ENCODE results near the gene OTOS.

OTOS gene

DNA sequence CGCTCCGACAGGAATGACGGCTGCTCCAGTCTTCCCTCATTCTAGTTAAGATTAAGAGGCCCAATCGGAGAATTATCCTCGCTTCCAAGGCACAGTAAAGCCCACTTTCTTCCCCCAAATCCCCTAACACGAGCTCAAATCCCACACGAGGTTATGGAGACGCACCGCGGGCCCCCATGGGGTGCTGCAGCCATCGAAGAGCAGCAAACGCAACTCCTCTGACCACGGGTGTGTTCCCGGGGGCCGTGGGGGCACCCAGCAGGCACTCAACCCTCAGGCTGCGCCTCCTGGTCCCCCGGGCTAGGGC, 4.8 kb downstream of the OTOS start:
- DNase-seq, result no peak

DNA sequence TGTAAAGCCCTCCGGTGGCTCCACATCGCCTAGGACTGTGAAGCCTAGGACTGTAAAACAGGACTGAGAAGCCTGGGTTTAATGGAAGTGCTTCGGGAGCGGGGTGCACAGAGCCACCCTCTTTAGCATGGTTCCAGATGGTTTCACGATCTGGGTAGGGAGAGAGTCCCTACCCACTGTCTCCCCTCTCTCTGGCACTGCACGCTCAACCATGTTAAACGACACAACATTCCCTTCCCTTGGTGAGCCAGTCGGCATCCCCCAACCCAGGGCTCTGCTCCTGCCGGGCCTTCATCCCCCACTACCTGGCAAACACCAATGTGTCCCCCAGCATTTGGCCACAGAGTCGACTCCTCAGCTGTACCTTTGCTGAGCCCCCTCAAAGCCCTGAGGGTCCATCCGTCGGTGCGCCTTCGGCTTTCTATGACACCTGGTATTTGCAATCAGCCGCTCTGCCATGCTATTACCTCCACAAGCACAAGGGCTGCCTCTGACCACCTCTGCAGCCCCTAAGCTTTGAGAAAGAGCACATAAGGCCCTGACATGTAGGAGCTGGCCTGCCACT, 5.4 kb downstream of the OTOS start:
- no peak for DNase-seq

GRCh38 chr2:240134466-240134865, 6.0 kb downstream of the OTOS start:
- DNase-seq, result no peak

GRCh38 chr2:240133401-240133800, 7.1 kb downstream of the OTOS start:
- DNase-seq, result no peak

DNA sequence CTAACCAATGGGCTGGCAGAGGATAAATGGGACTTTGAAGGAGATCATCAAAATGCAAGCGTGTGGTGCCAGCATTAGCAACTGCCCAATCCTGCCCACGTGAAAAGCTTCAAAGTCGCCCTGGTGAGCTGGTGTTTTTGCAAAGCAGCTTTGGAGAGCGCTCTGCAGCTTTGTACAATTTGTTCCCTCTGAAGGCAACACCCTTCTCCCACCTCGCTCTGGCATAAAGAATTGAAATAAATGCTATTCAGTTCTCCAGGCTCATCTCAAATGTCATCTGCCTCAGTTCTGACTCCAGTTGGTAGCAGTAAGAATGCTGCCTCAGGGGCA, 7.8 kb downstream of the OTOS start:
- no peak for DNase-seq

DNA sequence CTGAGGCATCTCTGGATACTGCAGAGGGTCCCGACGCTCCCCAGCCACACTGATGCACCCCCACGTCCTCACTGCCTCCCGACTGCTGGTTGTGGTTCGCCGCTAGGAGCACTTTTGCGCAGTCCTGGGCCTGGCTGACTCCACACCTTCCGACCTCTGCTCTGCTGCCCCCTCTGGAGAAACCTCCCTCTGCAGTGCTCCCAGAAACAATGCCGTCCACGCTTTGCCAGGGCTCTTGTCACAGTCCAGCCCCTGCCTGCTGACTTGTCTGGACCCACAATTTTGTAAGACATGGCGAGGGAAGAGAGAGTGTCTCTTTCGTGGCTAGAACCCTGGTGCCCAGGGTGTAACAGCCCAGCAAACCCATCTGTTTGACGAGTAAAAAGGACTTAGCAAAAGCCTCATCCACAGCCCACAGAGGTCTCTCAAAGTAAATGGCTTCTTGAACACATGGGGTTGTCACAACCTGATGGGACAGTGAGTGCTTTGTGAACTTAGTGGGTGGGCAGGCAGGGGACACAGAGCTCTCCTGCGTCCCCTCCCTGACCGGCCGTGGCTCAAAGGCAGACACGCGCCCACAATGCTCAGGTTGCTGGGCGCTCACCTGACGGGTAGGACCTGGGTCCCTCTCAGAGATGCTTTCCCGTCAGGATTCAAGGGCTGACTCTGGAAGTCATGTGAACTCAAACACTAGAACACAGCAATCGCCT, 8.4 kb downstream of the OTOS start:
- no peak for DNase-seq

- DNase-seq, result no peak
Measured at GRCh38 chr2:240131296-240131695, 9.2 kb downstream of the OTOS start.

DNA sequence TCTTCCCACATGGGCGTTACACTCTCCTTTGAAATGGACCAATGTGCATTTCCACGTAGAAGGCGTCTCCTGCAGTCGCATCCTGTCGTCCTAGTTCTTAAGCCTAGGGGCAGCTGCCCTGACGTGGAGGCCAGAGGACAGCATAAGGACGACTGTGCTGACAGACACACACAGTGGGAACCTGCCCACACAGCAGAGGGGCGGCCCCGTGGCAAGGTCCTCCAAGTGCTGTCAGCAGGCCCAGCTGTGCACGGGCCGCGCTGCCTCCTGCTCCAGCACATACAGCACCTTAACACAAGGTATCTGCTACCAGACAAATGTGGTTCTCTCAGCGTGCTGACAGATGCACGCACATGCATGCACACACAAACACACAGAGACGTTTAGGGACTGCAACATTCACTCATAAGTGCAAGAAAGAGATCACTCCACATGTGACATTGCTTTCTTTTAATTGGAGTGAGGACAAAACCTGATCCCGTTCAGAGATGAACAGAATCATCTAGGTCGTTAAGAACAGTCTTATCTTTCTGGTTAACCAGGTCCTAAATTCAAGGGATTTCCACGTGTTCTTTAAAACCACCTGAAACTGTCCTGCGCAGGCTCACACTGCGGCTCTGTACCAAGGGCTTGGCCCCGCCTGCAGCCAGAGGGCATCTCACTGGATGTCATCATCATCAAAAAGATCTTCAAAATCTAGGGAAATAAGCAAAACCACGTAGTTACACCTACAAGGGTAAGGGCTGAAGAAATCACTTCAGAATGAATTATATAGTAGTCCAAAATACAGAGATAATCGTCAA, 9.9 kb downstream of the OTOS start:
- DNase-seq, result no peak

GRCh38 chr2:240129731-240130392, 10.6 kb downstream of the OTOS start:
- DNase-seq, result no peak

DNA sequence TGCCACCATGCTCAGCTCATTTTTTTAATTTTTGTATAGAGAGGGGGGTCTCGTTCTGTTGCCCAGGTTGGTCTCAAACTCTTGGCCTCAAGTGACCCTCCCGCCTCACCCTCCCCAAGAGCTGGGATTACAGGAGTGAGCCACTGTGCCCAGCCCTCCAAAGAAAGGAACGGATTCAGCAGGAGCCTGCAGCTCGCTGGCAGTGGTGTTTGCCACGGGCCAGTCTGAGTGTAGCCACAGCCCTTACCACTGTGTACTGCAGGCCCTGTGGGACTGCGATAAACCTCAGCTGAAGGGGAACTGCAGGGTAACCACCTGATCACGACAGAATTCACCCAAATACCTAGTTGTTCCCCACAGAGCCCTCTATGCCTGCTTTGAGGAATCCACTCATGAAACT, 11.1 kb downstream of the OTOS start:
- no peak for DNase-seq

DNA sequence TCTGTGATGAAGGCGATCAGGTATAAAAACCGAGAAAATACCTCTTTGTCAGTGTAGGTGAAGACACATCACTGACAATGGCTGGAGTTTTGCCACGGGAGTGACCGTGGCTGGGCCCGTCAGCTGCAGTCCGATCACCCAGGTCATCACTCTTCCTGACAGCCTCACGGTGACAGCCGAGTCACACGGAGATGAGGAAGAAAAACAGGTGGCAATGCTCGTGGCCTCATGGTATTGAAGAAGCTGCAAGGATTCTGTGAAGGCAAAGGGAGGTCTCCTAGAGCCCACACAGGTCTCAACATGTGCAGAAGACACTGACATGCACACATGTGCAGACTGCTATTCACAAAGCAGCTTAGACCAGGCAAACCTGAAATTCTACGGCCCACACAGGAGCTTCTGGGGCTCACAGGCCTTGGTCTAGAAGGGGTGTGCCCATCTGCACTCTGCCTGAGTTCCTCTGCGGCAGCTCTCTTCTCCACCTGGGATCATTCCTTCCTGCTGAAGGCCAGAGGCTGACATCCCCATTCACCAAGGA, 11.8 kb downstream of the OTOS start:
- DNase-seq, result no peak

DNA sequence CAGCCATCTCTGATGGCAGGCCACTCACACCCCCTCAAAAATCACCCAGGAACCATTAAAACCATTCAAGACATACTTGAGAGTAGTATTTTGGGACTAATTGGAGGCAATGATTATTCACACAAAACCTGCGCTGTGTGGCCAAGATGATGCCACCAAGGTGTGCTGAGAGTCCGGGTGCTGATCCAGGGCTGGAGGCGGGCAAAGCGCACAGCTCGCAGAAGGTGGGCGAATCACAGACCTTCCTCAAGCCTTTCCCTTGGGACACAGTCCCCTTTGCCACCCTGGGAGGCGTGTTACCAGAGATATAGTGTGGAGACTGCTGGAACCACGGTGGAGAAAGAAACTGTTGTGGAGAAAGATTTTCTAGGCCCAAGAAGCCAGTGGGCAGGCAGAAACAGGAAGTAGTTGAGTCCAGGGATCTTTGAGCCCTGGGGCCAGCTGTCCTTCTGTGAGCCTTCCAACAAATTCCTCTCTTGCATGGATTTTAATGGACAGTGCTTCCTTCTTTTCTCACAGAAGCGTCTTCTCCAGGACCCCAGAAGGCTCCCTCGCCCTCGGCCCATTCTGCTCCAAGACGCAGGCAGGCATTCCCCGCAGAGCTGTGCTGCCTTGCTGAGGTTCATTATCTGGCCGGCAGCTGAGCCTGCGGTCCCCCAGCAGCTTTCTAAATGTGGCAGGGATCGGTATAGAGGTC, 12.4 kb downstream of the OTOS start:
- no peak for DNase-seq

DNA sequence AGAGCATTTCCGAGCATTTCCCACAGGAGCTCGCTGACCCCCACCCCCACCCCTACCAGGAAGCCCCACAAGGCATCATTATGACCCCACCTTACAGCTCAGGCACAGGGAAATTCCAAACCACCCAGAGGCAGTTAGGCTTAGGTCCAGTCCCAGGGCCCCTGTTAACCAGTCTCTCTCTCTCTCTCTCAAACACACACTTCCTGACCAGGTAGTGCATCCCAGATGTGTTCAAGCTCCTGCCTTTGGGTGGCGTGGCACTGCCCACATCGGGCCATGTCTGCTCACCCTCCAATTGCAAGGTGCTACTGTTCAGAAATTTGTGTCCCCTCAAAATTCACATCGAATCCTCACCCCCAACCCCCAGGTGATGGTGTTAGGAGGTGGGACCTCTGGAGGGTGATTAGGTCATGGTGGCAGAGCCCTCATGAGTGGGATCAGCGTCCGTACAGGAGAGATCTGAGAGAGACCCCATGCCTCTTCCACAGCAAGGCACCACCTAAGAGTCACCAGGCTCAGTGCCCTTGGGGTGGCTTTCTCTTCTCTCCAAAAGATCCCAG, 13.2 kb downstream of the OTOS start:
- DNase-seq, result no peak

- DNase-seq, result no peak
Measured at GRCh38 chr2:240126731-240127130, 13.7 kb downstream of the OTOS start.

- DNase-seq, result no peak
Measured at GRCh38 chr2:240125742-240126141, 14.7 kb downstream of the OTOS start.

GRCh38 chr2:240124651-240125030, 15.8 kb downstream of the OTOS start:
- no peak for DNase-seq

DNA sequence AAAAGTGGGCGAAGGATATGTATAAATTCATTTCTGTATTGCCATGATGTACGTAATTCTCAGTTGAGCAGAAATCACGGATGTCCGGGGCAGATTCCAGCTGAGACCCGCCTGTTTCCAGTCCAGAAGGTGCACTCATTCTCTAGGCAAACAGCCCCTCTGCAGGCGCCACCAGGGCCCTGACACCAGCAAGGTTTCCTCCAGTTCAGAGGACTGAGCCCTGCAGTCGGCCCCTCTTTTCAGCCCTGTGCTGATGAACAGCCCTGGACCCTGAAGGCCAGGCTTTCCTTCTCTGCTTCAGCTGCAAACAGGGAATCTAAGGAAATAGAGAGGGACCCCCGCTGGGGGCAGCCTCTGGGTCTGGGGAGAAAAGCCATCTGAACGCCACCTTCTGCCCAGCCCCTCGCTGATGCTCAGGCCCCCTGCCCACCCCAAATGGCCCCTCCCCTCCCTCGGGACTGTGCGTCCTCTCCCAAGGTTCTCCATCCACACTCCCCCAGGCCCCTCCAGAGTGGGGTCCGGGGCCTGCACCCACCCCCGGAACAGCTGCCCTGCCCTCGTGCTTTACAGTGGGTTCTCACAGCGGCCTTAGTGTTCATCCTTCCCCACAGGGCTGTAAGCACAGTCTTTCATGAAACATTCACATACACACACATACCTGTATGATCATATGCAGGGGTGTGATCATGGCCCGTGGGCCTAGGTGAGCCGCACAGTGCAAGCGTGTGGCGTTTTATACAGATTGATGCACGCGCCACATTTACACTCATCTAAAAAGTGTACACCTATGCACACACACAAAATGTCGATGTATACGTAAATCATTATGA, 16.4 kb downstream of the OTOS start:
- no peak for DNase-seq

DNA sequence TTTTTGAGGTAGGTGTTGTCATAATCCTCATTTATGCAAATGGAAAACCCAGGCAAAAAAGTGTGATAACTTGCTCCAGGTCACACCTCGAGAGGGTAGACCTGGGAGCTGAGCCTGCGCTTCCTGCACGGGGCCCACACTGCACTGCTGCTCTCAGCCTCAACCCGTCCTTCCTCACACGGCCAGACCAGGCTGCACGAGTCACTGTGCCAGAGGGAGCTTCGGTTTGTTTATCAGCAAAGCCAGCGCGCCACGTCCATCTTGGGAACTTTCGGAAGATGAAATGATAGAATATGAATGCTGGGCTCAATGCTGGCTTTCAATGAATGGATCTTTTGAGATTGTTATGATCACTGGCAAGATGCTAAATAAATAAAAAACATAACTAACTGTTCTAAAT, 18.8 kb downstream of the OTOS start:
- DNase-seq, result no peak

DNA sequence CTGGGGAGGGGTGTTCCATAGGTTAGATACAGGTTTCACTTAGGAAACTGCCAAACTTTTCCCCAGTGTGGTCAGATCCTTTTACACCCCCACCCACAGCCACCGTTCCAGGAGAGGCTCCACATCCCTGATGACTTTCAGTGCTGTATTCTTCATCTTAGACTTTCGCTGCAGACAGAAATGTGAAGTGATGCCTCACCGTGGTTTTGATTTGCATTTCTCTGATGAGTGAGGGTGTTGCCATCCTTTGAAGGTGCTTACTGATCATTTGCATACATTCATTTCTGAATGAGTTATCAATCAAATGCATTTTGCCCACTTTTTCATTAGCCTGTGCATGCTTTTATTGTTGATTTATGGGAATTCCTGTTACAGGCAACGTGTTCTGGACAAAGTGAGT, 19.3 kb downstream of the OTOS start:
- DNase-seq, result no peak

- DNase-seq, result no peak
Measured at GRCh38 chr2:240114233-240114632, 26.2 kb downstream of the OTOS start.

DNA sequence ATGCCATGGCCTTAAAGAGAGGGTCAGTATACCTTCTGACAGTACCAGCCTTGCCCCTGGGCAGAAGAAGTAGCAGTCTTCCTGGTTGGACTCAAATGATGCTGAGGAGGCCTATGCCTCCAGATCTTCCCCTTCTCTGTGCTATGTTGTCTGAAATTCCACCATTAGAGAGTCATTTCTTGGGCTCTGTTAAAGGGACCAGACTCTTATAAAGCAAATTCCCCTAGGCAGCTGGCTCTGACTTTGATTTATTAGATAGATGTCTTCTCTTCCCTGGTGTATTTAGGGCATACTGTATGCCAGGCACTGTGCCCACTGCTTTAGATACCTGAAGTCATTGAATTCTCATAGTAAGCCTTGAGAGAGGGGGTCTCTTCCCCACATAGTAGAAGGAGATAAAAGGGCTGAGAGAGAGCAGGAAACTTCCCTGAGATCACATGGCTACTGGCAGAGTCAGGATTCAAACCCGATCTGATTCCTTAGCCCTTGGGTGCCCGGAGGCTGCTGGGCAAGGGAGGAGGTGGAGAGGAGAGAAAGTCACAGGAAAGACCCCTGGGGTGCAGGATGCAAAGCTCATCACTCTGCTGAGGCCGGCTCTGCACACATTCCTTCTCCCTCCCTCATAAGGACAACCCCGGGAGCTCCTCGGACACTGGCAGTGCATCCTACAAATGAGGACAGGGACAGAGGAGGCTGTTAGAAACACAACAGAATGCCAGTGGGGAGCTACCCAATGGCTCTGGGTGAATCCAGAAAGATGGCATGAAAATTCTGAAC, 27.4 kb downstream of the OTOS start:
- DNase-seq, result no peak

Measured in NCI-H2081 (cell line).